Left lobe of liver (tissue), 2 donors: ENCODE measurements around the gene CROCC2. TPM values are rescaled to one million over a fixed set of nuclear protein-coding genes. Genes with fewer than 3 reads are reported as not detected.

Experiments
- ATAC-seq: fragments of 200-7000 bp; cut with Tn5 transposase; one replicate; pipeline ENCODE4 v1.9.1; 2020; ENCODE audit warnings: mild to moderate bottlenecking, moderate library complexity
- DNase-seq: peaks from one replicate; pipeline ENCODE4 v3.0.0-alpha.2; 2020; ENCODE audit warnings: low spot score
- total RNA-seq: library from RNA; stranded (reverse); gene quantifications from one replicate; pipeline ENCODE4 v1.2.1, GENCODE V29; 2021
- donor health status: DM: no; HTN: no; CAD: no; lungs with moderate emphysema.
- donor health status: DM: no; HTN: yes; CAD: no.

The CROCC2 gene
- total RNA-seq, 1 donor from 2014 or later: 0.05 TPM

- DNase-seq (no peak), ATAC-seq (no peak)
Measured at GRCh38 chr2:240904216-240905175, 1.6 kb upstream of the CROCC2 start.

- no peak for ATAC-seq
- no peak for DNase-seq
Measured at GRCh38 chr2:240905176-240905781, 857 bp upstream of the CROCC2 start.

- no peak for DNase-seq
- no peak for ATAC-seq
Measured at GRCh38 chr2:240906911-240907590, 915 bp downstream of the CROCC2 start.

DNA sequence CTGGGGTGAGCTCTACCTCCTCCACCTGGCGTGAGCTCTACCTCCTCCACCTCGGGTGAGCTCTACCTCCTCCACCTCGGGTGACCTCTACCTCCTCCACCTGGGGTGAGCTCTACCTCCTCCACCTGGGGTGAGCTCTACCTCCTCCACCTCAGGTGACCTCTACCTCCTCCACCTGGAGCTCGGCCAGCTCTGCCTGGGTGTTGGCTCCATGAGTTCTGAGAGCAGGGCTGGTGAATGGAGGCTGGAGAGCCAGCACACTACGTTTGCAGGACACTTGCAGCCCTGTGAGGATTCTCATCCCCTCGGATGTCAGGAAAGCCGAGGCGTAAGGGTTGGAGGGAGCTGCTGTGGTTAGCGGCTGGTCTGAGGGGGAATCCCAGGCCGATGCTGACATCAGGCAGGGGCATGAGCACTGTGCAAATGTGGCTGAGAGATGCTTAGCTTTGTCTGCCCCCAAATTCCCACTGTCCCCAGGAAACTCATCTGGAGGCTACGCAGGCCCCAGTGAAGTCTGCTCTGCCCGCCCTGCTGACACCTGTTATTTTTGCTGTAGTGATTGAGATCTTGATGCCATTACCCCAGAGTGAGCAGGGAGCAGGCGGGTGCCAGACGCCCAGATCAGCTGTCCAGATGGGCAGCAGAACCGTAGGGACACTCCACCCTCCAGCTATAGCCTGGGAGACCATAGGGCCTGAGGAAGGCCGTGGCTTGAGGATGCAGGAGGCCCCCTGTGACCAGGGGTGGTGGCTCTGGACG, 3.3 kb downstream of the CROCC2 start:
- no peak for ATAC-seq
- no peak for DNase-seq

DNA sequence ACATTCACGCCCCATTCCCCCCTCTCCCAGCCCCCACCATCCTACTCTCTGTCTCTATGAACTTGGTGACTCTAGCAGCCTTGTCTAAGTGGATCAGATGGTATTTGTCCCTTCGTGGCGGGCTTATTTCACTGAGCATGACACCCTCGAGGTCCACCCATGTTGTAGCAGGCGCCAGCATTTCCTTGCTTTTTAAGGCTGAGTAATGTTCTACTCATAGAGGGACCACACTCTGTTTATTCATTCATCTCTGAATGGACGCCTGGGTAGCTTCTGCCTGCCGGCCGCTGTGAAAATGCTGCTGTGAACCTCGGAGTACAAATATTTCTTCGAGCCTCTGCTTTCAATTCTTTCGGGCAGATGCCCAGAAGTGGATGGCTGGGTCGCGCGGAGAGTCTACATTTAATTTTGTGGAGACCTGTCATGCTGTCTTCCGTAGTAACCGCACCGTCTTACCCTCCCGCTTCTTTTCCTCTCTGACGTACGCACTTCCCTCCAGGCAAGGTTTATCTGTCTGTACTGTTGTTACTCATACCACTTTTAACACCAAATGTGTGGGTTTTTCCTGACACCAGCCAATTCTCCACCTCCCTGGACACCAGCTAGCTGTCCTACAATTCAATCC, 5.6 kb downstream of the CROCC2 start:
- no peak for DNase-seq
- no peak for ATAC-seq

- ATAC-seq (no peak), DNase-seq (no peak)
Measured at GRCh38 chr2:240912878-240913809, 7.0 kb downstream of the CROCC2 start.

GRCh38 chr2:240913810-240914644, 7.9 kb downstream of the CROCC2 start:
- ATAC-seq (peak; percentile 75), DNase-seq (no peak)

DNA sequence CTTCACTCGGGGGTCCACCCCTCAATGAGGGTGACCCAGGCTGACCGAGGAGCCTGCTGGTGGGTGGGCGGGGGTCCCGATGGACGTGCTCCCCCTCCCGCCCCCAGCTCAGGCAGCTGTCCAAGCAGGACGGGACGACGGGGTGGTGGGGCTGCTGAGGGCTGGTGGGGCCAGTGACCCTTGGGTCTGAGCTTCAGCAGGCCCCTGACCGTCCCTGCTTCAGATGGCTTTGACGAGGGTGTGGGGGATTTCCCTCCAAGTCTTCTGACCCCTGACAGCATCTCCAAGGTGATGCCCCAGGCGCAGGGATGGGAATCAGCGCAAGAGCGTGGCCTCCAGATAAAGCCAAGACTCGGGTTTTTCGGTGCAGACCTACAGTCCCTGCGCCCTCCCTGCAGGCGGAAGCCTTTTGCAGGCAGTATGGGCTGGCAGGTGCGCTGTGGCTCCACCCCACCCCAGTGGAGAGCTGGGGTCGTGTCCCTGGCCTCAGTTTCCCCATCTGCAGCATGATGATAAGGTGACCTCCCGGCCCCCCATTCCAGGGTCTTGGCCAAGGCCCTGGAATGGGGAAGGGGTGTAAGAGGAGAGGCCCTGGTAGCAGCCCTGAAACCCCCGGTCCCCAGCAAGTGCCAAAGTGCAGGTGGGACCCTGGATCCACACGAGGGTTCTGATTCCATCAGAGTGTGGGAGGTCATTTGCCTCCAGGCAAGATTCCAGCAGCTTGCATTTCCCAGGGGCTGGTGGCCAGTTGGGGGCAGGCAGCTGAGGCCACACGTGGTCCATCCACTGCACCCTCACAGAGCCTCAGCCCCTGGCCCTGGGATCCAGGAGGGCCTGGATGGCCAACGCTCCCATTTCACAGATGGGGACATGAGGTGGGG, 8.7 kb downstream of the CROCC2 start:
- no peak for ATAC-seq
- DNase-seq: no peak

GRCh38 chr2:240915526-240916341, 9.6 kb downstream of the CROCC2 start:
- DNase-seq: no peak

GRCh38 chr2:240916571-240917008, 10.5 kb downstream of the CROCC2 start:
- no peak for ATAC-seq
- DNase-seq: no peak

More at GRCh38 chr2:240915526-240916341, 9.6 kb downstream of the CROCC2 start:
- no peak for ATAC-seq

DNA sequence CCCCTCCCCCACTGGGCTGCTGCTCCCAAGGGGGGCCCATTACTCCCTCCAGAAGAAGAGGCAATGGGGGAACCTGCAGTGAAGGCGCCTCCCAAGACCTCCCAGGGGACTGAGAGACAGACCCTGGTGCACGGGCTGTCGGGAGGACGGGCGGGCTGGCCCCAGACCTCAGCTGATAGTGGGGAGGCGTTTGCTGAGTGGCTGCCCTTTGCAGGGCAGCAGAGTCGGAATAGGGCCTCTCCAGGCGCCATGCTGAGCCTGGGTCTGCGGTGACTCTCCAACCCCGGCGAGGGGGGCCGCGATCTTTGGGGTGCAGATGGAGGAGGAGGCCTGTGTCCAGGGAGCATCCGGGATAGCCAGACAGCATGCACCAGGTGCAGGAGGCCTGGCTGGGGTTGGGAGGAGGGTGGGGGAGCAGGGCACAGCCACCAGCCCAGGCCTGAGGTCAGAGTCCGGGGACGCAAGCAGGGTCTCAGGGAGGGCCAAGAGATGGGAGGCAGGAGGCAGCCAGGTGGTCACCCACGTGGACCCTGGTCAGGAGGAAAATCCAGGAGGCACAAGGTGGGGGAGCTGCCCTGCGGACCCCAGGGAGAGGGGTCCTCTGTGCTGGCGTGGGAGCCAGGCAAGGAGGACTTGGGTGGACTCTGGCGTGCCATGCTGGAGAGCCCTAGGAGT, 11.0 kb downstream of the CROCC2 start:
- ATAC-seq: no peak
- no peak for DNase-seq

GRCh38 chr2:240917684-240918257, 11.6 kb downstream of the CROCC2 start:
- peak; percentile 43 for DNase-seq

DNA sequence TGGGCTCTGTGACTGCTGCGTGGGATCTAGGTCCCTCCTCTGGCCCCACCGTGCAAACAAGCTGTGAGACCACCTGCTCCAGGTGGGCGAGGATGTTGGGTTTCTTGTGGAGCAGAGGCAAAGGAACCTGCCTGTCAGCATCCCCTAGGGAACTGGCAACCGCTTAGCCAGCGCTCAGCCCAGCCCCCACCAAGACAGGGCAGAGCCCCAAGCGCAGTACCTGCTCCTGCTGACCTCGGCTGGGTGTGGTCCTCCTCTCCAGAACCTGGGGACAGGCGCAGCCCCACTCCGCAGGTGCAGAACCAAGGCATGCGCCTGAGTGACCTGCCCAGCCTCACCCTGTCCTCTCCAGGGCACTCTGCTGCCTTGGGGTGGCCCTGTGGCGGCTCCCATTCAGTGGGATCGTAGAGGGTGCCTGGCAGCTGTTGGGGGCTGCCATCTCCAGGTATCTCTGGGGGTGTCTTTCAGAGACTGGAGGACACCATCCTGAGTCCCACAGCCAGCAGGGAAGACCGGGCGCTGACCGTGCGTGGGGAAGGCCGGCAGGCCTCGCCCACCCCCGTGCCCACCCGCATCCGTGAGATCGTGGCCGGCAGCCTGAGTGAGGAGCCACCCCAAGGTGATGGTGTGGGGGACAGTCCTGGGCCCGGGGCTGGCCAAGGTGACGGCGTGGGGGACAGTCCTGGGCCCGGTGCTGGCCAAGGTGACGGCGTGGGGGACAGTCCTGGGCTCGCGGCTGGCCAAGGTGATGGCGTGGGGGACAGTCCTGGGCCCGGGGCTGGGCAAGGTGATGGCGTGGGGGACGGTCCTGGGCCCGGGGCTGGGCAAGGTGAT, 12.3 kb downstream of the CROCC2 start:
- peak; percentile 42 for DNase-seq
- no peak for ATAC-seq

More at GRCh38 chr2:240917684-240918257, 11.6 kb downstream of the CROCC2 start:
- no peak for ATAC-seq

DNA sequence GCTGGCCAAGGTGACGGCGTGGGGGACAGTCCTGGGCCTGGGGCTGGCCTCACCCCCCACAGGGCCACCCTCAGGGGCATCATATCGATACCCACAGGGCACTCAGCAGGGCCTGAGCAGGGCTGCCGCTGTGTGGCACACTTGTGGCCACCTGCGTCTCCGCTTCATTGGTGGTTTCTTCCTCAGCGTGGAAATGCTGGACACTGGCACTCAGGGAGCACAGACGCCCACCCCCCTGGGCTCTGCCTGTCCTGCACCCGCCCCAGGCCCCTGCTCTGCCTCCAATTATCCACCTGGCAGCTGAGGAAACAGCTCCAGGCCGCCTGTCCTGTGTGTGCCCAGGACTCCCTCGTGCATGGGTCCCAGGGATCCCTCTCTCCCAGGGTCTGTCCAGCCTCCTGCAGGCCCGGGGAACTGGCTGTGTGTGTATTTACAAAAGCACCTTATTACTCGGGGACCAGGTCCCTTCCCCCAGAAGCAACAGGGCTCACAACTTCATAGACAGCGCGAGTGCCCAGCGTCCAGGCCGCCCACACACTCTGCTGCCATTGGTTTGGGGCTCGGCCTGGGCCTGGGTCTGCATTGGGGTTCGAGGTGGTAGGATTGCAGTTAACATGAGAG, 13.1 kb downstream of the CROCC2 start:
- ATAC-seq: no peak
- peak; percentile 35 for DNase-seq
